Measurements from ENCODE around the gene ILK.

- no peak for TF ChIP-seq POLR2AphosphoS5 (IDR thresholded peaks at IDR 0.05; ENCODE audit: low read depth)
- TF ChIP-seq CTCF (IDR thresholded peaks at IDR 0.05; ENCODE audit: insufficient read depth, low read length) = no peak
Measured at GRCh38 chr11:6615882-6616585, 12.5 kb downstream of the ILK start.

Data from HL-60 (cell line).